HG03095 (cell line): ENCODE data around the gene CENPF.

Source experiments
- ATAC-seq: cut with Tn5 transposase; IDR thresholded peaks from one replicate; pipeline ENCODE4 v1.9.1; 2021; ENCODE audit warnings: moderate library complexity; ENCODE audit not compliant: unreplicated experiment

The CENPF gene

DNA sequence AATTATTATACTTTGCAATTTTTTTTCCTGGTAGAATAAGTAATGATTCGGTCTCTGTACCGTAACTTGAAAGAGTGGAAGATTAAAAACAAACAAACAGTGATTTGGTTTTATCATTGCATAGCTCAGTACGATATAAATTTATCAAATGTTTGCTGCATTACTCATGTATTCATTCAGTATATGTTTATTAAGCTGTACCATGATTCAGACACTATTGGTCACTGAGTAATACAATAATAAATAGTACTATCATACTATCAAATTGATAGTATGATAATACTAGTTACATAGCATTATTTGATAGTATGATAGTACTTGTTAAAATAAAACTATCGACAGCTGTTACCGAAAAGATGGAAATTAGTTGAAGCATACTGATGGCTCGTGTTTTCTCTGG lies 12.1 kb downstream of the CENPF start:
- no peak for ATAC-seq

DNA sequence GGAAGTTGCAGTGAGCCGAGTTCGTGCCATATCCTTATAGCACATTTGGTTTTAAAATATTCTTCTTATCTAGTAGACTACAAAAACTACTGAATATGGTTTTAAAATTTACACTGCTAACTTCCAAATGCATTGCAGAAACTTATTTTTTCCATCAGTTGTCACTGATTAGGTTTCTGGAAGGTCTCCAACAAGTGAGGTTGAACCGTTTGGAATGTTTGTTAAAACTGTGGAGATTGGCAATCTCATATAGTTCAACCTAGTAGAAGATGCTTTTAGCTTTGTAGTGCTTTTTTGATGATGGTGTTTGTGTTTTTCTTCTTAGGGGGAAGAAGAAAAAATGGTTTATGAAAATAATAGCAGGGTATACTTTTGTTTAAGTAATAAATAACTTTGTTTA lies 12.9 kb downstream of the CENPF start:
- ATAC-seq = no peak

DNA sequence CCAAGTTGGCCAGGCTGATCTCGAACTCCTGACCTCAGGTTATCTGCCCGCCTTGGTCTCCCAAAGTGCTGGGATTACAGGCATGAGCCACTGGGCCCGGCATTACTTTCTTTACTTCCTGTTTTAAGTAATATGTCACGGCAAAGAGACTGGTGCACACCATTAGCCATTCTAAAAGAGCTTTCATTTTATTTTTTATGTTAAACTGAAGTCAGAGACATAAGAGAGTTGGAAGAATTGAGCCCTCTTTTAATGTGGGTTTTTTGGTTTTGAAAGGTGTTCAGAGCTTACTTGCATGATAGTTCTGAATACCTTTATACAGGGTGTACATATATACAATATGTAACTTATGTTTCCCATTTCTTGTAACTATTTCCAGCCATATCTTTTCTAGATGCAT lies 14.3 kb downstream of the CENPF start:
- no peak for ATAC-seq

- ATAC-seq = no peak
Observed at GRCh38 chr1:214617843-214618242, 14.8 kb downstream of the CENPF start.

DNA sequence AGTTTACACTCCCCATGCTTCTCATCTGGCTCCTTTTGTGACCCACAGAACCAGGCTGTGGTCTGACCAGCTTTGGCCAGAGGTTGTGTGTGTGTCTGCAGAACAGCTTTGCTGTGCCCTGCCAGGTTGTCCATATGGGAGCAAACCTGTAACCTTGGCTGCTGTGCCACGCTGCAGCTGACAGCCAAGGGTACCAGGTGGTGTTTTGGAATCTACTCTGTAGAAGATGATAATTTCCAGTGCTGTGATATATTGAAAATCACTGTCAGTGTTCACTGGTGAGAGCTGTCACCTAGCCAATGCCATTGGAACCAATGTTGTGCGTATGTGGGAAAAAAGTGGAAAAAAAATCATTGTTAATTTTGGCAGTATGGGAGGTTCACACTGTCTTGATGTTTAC lies 18.2 kb downstream of the CENPF start:
- ATAC-seq = no peak

DNA sequence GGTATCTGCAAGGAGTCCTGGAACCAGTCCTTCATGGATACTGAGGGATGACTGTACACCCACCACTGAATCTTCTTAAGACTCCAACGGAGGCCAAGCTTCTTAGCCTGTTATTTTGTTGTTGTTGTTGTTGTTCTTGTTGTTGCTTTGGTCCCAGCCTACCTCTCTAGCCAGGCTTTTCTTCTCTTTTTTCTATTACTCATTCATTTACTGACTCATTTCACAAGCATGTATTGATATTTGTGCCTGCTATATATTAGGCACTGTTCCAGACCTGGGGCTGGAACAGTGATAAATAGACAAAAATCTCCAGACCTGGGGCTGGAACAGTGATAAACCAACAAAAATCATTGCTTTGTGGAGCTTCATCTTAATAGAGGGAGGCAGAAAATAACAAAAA lies 20.4 kb downstream of the CENPF start:
- no peak for ATAC-seq

DNA sequence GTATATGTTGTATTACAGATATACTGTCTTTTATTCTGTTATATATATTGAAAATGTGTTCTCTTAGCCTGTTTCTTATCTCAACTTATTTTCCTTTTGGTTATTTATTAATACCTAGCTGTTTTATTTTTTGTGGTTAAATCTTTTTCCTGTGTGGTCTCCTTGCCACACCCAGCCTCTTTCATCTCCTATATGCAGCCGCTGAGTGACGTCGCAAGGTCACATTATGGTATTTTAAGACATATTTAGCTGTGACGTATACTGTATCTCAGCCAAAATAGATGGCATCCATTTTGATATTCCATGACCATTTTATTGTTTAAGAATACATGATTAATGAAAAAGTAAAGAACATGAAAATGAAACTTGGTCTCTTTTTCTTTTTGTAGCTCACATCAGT lies 29.1 kb downstream of the CENPF start:
- no peak for ATAC-seq

DNA sequence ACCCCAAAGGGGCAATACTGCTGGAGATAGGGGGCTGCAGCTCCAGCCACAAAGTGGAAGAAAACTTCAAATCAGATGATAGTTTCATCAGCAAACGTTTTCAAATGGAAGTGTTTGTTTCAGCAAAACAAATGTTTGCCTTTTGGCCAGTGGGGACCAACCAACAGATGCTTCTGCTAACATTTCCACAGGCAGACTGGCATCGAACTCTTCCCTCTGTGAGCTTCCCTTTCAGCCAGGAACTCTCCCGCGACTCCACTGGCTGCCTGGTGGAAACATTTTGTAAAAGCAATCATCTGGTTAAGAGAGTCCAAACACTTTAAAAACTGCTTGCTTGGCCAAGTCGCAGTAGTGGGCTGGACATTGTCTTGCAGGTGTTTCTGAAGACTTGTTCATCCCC lies 30.7 kb downstream of the CENPF start:
- ATAC-seq = no peak

GRCh38 chr1:214634267-214634666 lies 31.3 kb downstream of the CENPF start:
- no peak for ATAC-seq

GRCh38 chr1:214635086-214635485 lies 32.1 kb downstream of the CENPF start:
- no peak for ATAC-seq

- no peak for ATAC-seq
Observed at GRCh38 chr1:214635506-214635905, 32.5 kb downstream of the CENPF start.

DNA sequence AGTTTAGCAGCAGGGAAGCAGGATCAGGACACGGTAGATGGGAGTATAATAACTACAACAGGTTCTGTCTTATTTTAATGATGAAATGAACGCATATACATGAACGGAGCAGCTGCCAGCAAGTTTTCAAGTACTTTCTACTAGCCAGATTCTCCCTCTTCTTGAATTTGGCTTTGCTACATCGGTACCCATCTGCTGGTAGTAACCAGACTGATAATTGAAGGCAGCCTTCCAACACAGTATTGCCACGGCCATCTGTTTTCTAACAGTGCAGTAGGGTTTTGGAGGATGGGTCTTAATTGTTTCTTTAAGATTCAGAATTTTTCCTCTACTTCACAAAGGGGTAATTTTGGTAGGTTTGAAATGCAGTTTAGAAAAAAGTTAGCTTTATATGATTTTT lies 33.4 kb downstream of the CENPF start:
- no peak for ATAC-seq

DNA sequence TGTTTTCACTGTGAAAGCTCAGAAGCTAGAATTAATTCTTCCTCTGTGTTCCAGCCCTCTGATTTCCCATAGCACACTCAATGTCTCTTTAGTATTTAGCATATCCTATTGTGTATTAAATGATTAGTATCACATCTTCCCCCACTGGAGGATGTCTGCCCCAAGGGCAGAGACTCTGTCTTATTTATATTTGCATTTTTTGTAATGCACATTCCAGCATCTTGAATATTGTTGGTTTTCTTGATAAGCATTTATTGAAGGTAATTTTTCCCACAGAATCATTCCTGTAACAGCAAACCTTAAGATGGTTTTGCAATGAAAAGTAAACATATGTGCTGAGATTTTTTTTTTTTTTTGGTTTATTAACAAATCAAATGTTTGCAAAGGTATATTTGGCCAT lies 34.1 kb downstream of the CENPF start:
- no peak for ATAC-seq

- no peak for ATAC-seq
Observed at GRCh38 chr1:214637722-214638458, 34.9 kb downstream of the CENPF start.

- ATAC-seq = no peak
Observed at GRCh38 chr1:214638459-214638807, 35.4 kb downstream of the CENPF start.

DNA sequence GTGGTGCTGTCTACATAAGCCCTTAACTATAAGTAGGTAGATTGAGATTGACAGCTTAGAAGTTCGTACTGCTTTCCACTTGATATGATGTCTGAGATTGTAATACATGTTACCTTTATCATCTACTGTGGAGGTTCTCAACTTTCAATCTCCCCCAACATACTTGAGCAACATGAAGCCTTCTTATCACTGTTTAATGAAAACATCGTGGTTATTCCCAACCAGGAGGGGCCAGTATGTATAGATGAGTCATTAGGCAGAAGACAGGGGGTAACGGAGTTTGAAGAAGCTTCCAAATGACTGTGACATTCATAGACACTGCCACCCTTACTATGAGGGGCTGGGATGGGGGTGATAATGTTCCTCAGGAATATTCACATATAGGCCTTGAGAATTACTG lies 36.0 kb downstream of the CENPF start:
- ATAC-seq = no peak

GRCh38 chr1:214640431-214641213 lies 37.6 kb downstream of the CENPF start:
- ATAC-seq = no peak

DNA sequence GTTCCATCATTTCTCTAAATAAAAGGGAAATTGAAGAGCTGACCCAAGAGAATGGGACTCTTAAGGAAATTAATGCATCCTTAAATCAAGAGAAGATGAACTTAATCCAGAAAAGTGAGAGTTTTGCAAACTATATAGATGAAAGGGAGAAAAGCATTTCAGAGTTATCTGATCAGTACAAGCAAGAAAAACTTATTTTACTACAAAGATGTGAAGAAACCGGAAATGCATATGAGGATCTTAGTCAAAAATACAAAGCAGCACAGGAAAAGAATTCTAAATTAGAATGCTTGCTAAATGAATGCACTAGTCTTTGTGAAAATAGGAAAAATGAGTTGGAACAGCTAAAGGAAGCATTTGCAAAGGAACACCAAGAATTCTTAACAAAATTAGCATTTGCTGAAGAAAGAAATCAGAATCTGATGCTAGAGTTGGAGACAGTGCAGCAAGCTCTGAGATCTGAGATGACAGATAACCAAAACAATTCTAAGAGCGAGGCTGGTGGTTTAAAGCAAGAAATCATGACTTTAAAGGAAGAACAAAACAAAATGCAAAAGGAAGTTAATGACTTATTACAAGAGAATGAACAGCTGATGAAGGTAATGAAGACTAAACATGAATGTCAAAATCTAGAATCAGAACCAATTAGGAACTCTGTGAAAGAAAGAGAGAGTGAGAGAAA lies 38.4 kb downstream of the CENPF start:
- no peak for ATAC-seq

DNA sequence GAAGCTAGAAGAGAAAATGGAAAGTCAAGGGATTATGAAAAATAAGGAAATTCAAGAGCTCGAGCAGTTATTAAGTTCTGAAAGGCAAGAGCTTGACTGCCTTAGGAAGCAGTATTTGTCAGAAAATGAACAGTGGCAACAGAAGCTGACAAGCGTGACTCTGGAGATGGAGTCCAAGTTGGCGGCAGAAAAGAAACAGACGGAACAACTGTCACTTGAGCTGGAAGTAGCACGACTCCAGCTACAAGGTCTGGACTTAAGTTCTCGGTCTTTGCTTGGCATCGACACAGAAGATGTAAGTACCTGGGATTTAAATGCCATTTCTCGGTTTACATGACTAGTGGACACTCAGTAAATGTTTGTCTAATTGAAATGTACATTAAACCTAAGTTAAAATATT lies 40.0 kb downstream of the CENPF start:
- ATAC-seq = no peak

DNA sequence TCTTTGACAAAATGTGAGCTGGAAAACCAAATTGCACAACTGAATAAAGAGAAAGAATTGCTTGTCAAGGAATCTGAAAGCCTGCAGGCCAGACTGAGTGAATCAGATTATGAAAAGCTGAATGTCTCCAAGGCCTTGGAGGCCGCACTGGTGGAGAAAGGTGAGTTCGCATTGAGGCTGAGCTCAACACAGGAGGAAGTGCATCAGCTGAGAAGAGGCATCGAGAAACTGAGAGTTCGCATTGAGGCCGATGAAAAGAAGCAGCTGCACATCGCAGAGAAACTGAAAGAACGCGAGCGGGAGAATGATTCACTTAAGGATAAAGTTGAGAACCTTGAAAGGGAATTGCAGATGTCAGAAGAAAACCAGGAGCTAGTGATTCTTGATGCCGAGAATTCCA lies 42.7 kb downstream of the CENPF start:
- ATAC-seq = no peak

- no peak for ATAC-seq
Observed at GRCh38 chr1:214648801-214649200, 45.8 kb downstream of the CENPF start.

DNA sequence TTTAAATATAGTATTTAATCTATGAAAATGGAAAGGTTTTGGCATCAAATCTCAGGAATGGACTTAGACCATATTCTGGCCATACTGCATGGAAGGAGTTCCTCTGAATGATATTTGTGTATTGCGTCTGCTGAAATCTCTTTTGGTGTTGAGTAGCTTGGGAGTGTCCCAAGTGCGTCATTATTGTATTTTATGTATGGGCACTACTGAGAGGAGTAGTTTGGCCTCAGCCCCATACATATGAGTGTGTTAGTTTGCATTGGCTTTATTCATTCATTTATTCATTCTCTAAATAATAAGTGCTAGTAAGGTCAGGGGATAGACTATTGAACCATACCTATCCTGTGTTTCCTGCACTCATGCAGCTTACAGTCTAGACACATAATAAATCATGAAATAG lies 46.6 kb downstream of the CENPF start:
- ATAC-seq = no peak
